Measurements from ENCODE around the gene CD46. TPM values are rescaled to one million over a fixed set of nuclear protein-coding genes. Genes with fewer than 3 reads are reported as not detected.

Gene CD46
- total and polyA plus RNA-seq, 3 experiments from 2014 or later, result 86.1 to 165 (median 102) TPM

- Mint-ChIP-seq H3K9me3 (no peaks in the 10 kb centered on the region), H3K36me3 (peaks cover 0 to 62% (median 7%) of the 10 kb centered on the region in 3 donors), H3K4me3 (no peak overlapping the region), H3K27ac (peak overlapping the region in 6 of 8 donors; percentile 13 to 70 (median 28)), H3K27me3 (no peaks in the 10 kb centered on the region), H3K4me1 (peaks cover 46 to 67% (median 62%) of the 10 kb centered on the region in 3 donors)
- Histone ChIP-seq H3K4me1 (ENCODE audit: insufficient read depth, low read length) (peaks cover 34% of the 10 kb centered on the region), H3K9me3 (ENCODE audit: low read length) (no peaks in the 10 kb centered on the region), H3K27ac (ENCODE audit: low read depth, low read length) (no peak overlapping the region), H3K4me3 (ENCODE audit: low read length) (no peak overlapping the region), H3K36me3 (ENCODE audit: insufficient read depth, low read length) (peaks cover 20% of the 10 kb centered on the region), H3K27me3 (ENCODE audit: insufficient read depth, low read length, poor library complexity, severe bottlenecking) (no peaks in the 10 kb centered on the region)
- ChIA-PET POLR2A (no interaction called here), CTCF (no interaction called here)
- no peak for DNase-seq
Measured at GRCh38 chr1:207801819-207802218, 50.0 kb downstream of the CD46 start.

GRCh38 chr1:207803678-207804077 lies 51.8 kb downstream of the CD46 start:
- H3K9me3 ChIP-seq (ENCODE audit: low read length), result no peaks in the 10 kb centered on the region
- Mint-ChIP-seq H3K4me1 (peaks cover 48 to 68% (median 64%) of the 10 kb centered on the region in 3 donors), H3K9me3 (no peaks in the 10 kb centered on the region), H3K27me3 (no peaks in the 10 kb centered on the region), H3K36me3 (peaks cover 0 to 78% (median 9%) of the 10 kb centered on the region in 3 donors), H3K4me3 (no peak overlapping the region), H3K27ac (peak overlapping the region in 3 of 8 donors; percentile 29 to 46 (median 38))
- no peak for DNase-seq
- H3K27ac ChIP-seq (ENCODE audit: low read depth, low read length), result no peak overlapping the region
- ChIA-PET POLR2A (no interaction called here), CTCF (interaction anchor here (0.9 to 1.3 kb wide), 4 partner anchors 10 to 66 kb away, joined by 3 to 4 read pairs (median 3); no protein-coding TSS in a partner anchor)
- no peak overlapping the region for H3K4me3 ChIP-seq (ENCODE audit: low read length)
- no peaks in the 10 kb centered on the region for H3K27me3 ChIP-seq (ENCODE audit: insufficient read depth, low read length, poor library complexity, severe bottlenecking)
- H3K36me3 ChIP-seq (ENCODE audit: insufficient read depth, low read length), result peaks cover 29% of the 10 kb centered on the region
- H3K4me1 ChIP-seq (ENCODE audit: insufficient read depth, low read length), result peaks cover 38% of the 10 kb centered on the region

GRCh38 chr1:207804721-207805468 lies 53.0 kb downstream of the CD46 start:
- ChIA-PET CTCF (interaction anchor here (0.9 to 1.4 kb wide), 3 partner anchors 20 to 80 kb away, joined by 3 read pairs; no protein-coding TSS in a partner anchor), POLR2A (no interaction called here)
- peaks cover 40% of the 10 kb centered on the region for H3K36me3 ChIP-seq (ENCODE audit: insufficient read depth, low read length)
- H3K27ac Mint-ChIP-seq, result peak overlapping the region in 3 of 8 donors; percentile 37 to 96 (median 41)
- H3K27ac ChIP-seq (ENCODE audit: low read depth, low read length), result no peak overlapping the region
- H3K4me1 Mint-ChIP-seq, result peaks cover 45 to 68% (median 63%) of the 10 kb centered on the region in 3 donors
- no peaks in the 10 kb centered on the region for H3K9me3 Mint-ChIP-seq
- H3K36me3 Mint-ChIP-seq, result peaks cover 0 to 90% (median 9%) of the 10 kb centered on the region in 3 donors
- H3K4me3 ChIP-seq (ENCODE audit: low read length), result no peak overlapping the region
- H3K4me1 ChIP-seq (ENCODE audit: insufficient read depth, low read length), result peaks cover 41% of the 10 kb centered on the region
- H3K4me3 Mint-ChIP-seq, result no peak overlapping the region
- H3K9me3 ChIP-seq (ENCODE audit: low read length), result no peaks in the 10 kb centered on the region
- no peaks in the 10 kb centered on the region for H3K27me3 ChIP-seq (ENCODE audit: insufficient read depth, low read length, poor library complexity, severe bottlenecking)
- no peaks in the 10 kb centered on the region for H3K27me3 Mint-ChIP-seq
- no peak for DNase-seq

GRCh38 chr1:207805841-207806421 lies 54.1 kb downstream of the CD46 start:
- ChIA-PET CTCF (interaction anchor here (0.9 to 1.5 kb wide), 3 partner anchors 8 to 79 kb away, joined by 3 read pairs; no protein-coding TSS in a partner anchor), POLR2A (no interaction called here)
- DNase-seq, result no peak
- H3K36me3 Mint-ChIP-seq, result peaks cover 0 to 94% (median 9%) of the 10 kb centered on the region in 3 donors
- no peak overlapping the region for H3K4me3 Mint-ChIP-seq
- Histone ChIP-seq H3K4me1 (ENCODE audit: insufficient read depth, low read length) (peaks cover 41% of the 10 kb centered on the region), H3K9me3 (ENCODE audit: low read length) (no peaks in the 10 kb centered on the region), H3K27ac (ENCODE audit: low read depth, low read length) (peak overlapping the region; percentile 53), H3K36me3 (ENCODE audit: insufficient read depth, low read length) (peaks cover 50% of the 10 kb centered on the region), H3K27me3 (ENCODE audit: insufficient read depth, low read length, poor library complexity, severe bottlenecking) (no peaks in the 10 kb centered on the region), H3K4me3 (ENCODE audit: low read length) (no peak overlapping the region)
- H3K27ac Mint-ChIP-seq, result peak overlapping the region in 5 of 8 donors; percentile 66 to 93 (median 86)
- H3K27me3 Mint-ChIP-seq, result no peaks in the 10 kb centered on the region
- H3K4me1 Mint-ChIP-seq, result peaks cover 43 to 67% (median 64%) of the 10 kb centered on the region in 3 donors
- H3K9me3 Mint-ChIP-seq, result no peaks in the 10 kb centered on the region

GRCh38 chr1:207806531-207807325 lies 54.9 kb downstream of the CD46 start:
- ChIA-PET POLR2A (interaction anchor here (1.1 kb wide), 1 partner anchor 8 kb away, joined by 4 read pairs; no protein-coding TSS in a partner anchor), CTCF (interaction anchor here (0.9 to 1.5 kb wide), 2 partner anchors 9 to 62 kb away, joined by 3 read pairs; no protein-coding TSS in a partner anchor)
- Mint-ChIP-seq H3K4me1 (peaks cover 40 to 64% (median 59%) of the 10 kb centered on the region in 3 donors), H3K9me3 (no peaks in the 10 kb centered on the region), H3K4me3 (peak overlapping the region in 5 of 7 donors; percentile 44 to 66 (median 58)), H3K27ac (peak overlapping the region; percentile 71 to 93 (median 86)), H3K36me3 (peaks cover 0 to 94% (median 6%) of the 10 kb centered on the region in 3 donors), H3K27me3 (no peaks in the 10 kb centered on the region)
- Histone ChIP-seq H3K27me3 (ENCODE audit: insufficient read depth, low read length, poor library complexity, severe bottlenecking) (no peaks in the 10 kb centered on the region), H3K36me3 (ENCODE audit: insufficient read depth, low read length) (peaks cover 51% of the 10 kb centered on the region), H3K4me1 (ENCODE audit: insufficient read depth, low read length) (peaks cover 41% of the 10 kb centered on the region), H3K27ac (ENCODE audit: low read depth, low read length) (peak overlapping the region; percentile 53), H3K4me3 (ENCODE audit: low read length) (no peak overlapping the region), H3K9me3 (ENCODE audit: low read length) (no peaks in the 10 kb centered on the region)
- DNase-seq, result no peak

GRCh38 chr1:207807326-207807689 lies 55.5 kb downstream of the CD46 start:
- DNase-seq, result no peak
- Histone ChIP-seq H3K4me1 (ENCODE audit: insufficient read depth, low read length) (peaks cover 41% of the 10 kb centered on the region), H3K36me3 (ENCODE audit: insufficient read depth, low read length) (peaks cover 56% of the 10 kb centered on the region), H3K27ac (ENCODE audit: low read depth, low read length) (peak overlapping the region; percentile 6), H3K4me3 (ENCODE audit: low read length) (no peak overlapping the region), H3K9me3 (ENCODE audit: low read length) (no peaks in the 10 kb centered on the region), H3K27me3 (ENCODE audit: insufficient read depth, low read length, poor library complexity, severe bottlenecking) (no peaks in the 10 kb centered on the region)
- H3K27ac Mint-ChIP-seq, result peak overlapping the region; percentile 51 to 92 (median 81)
- peaks cover 0 to 94% (median 4%) of the 10 kb centered on the region in 3 donors for H3K36me3 Mint-ChIP-seq
- peaks cover 35 to 64% (median 54%) of the 10 kb centered on the region in 3 donors for H3K4me1 Mint-ChIP-seq
- POLR2A ChIA-PET, result interaction anchor here (1.1 kb wide), 1 partner anchor 9 kb away, joined by 4 read pairs; no protein-coding TSS in a partner anchor
- H3K4me3 Mint-ChIP-seq, result peak overlapping the region in 5 of 7 donors; percentile 18 to 66 (median 58)
- H3K27me3 Mint-ChIP-seq, result no peaks in the 10 kb centered on the region
- no peaks in the 10 kb centered on the region for H3K9me3 Mint-ChIP-seq
- CTCF ChIA-PET, result interaction anchor here (0.9 to 1.5 kb wide), 2 partner anchors 10 to 61 kb away, joined by 3 read pairs; no protein-coding TSS in a partner anchor

GRCh38 chr1:207807690-207808321 lies 56.0 kb downstream of the CD46 start:
- peak overlapping the region in 3 of 7 donors; percentile 19 to 44 (median 24) for H3K4me3 Mint-ChIP-seq
- peaks cover 34 to 65% (median 51%) of the 10 kb centered on the region in 3 donors for H3K4me1 Mint-ChIP-seq
- DNase-seq, result no peak
- H3K27ac Mint-ChIP-seq, result peak overlapping the region; percentile 52 to 94 (median 85)
- ChIA-PET POLR2A (interaction anchor here (1.1 kb wide), 1 partner anchor 10 kb away, joined by 4 read pairs; no protein-coding TSS in a partner anchor), CTCF (interaction anchor here (0.9 to 1.5 kb wide), 2 partner anchors 10 to 61 kb away, joined by 3 read pairs; no protein-coding TSS in a partner anchor)
- Histone ChIP-seq H3K4me1 (ENCODE audit: insufficient read depth, low read length) (peaks cover 41% of the 10 kb centered on the region), H3K9me3 (ENCODE audit: low read length) (no peaks in the 10 kb centered on the region), H3K27me3 (ENCODE audit: insufficient read depth, low read length, poor library complexity, severe bottlenecking) (no peaks in the 10 kb centered on the region), H3K4me3 (ENCODE audit: low read length) (no peak overlapping the region), H3K27ac (ENCODE audit: low read depth, low read length) (peak overlapping the region; percentile 6), H3K36me3 (ENCODE audit: insufficient read depth, low read length) (peaks cover 59% of the 10 kb centered on the region)
- H3K9me3 Mint-ChIP-seq, result no peaks in the 10 kb centered on the region
- H3K36me3 Mint-ChIP-seq, result peaks cover 0 to 93% (median 4%) of the 10 kb centered on the region in 3 donors
- no peaks in the 10 kb centered on the region for H3K27me3 Mint-ChIP-seq

Measured in CD8-positive, alpha-beta memory T cell (primary cell).